Measurements from ENCODE around the gene TNFRSF25. TPM values are rescaled to one million over a fixed set of nuclear protein-coding genes. Genes with fewer than 3 reads are reported as not detected.

Gene TNFRSF25
- total RNA-seq, 1 donor from 2014 or later = 29.4 TPM

DNA sequence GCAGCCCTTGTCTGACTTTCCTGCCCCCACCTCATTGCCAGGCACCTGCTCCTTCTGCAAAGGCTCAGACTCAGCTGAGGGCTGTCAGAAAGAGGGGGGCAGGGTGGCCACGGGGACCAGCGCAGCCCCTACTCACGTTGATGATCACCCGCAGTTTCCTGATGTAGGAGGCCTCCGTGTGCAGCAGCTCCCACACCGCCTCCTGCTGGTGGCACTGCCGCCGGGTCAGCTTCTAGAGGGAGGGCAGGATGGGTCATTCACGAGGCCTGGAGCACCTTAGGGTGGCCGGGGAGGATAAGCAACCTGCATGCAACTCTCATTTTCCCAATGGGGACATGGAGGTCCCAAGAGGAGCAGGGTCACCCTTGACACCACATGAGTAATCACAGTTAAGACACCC lies 6.4 kb upstream of the TNFRSF25 start:
- peak; percentile 43 for TF ChIP-seq CTCF (conservative IDR thresholded peaks at IDR 0.05)
- no peaks in the 10 kb centered on the region for H3K27me3 Mint-ChIP-seq
- peaks cover 3% of the 10 kb centered on the region for H3K36me3 Mint-ChIP-seq
- H3K27ac Mint-ChIP-seq = peak overlapping the region; percentile 99
- peak overlapping the region; percentile 83 for H3K4me3 Mint-ChIP-seq
- peaks cover 11% of the 10 kb centered on the region for H3K4me1 Mint-ChIP-seq (ENCODE audit: unreplicated experiment)
- no peak for DNase-seq (ENCODE audit: extremely low spot score, unreplicated experiment)
- H3K9me3 Mint-ChIP-seq = no peaks in the 10 kb centered on the region

DNA sequence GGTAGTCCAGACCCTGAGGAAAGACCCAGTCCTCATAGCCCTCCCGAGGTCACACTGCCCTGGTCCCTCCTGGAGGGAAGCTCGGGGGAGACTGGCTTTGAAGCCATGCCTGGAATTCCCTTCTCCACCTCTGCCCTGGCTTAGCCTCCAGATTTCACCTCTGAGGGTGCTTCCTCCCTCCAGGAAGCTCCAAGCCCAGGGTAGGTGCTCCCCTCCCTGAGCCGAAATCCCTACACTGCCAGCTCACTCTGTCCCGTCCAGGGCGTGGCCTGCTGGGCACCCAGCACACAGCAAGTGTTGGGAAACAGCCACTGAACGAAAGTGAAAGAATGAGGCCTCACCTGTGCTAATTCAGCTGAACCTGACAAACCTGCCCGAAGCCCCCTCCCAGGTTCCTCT lies 6.0 kb upstream of the TNFRSF25 start:
- DNase-seq (ENCODE audit: extremely low spot score, unreplicated experiment) = no peak
- Mint-ChIP-seq H3K27me3 (no peaks in the 10 kb centered on the region), H3K27ac (peak overlapping the region; percentile 99), H3K36me3 (peaks cover 3% of the 10 kb centered on the region), H3K4me1 (ENCODE audit: unreplicated experiment) (peaks cover 7% of the 10 kb centered on the region), H3K4me3 (peak overlapping the region; percentile 83), H3K9me3 (no peaks in the 10 kb centered on the region)
- TF ChIP-seq CTCF (conservative IDR thresholded peaks at IDR 0.05) = no peak

DNA sequence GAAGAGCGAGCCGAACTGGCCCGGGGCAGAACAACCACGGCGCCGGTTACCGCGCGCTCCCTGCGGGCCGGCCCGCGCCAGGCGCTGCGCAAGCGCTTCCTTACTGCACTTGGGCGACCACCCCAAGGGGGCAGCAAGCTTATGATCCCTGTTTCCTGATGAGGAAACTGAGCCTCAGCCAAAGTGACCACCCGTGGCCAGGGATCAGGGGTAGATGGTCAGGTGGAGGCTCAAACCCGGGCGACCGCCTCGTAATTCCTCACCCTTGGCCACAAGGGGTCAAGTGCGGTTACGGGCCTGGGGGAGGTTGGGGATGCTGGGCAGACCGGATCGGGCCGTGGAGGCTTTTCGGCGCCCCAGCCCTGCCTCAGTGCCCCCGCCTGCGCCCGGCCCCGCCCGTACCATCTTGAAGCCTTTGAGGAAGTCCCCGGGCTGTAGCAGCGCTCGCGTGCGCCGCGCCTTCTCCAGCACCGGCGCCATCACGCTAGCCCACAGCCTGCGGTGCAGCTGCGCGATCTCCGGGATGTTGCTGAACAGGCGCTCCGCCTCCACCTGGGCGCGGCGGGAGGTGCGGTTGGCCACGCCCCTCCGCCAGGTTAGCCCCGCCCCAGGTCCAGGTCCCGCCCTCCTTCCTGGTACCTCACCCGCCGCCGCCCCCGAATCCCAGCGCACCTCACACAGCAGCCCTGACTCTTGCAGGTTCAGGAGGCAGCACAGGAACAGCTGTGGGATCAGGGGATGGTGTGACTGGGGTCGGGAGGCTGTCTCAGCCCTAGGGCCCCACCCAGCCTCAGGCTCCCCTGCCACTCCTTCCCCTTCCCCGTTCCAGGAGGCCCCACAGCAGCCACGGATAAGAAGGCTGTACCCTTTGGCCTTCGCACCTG lies 5.4 kb upstream of the TNFRSF25 start:
- TF ChIP-seq CTCF (conservative IDR thresholded peaks at IDR 0.05) = no peak
- DNase-seq (ENCODE audit: extremely low spot score, unreplicated experiment) = no peak
- Mint-ChIP-seq H3K9me3 (no peaks in the 10 kb centered on the region), H3K4me3 (peak overlapping the region; percentile 83), H3K27ac (peak overlapping the region; percentile 99), H3K27me3 (no peaks in the 10 kb centered on the region), H3K36me3 (peaks cover 3% of the 10 kb centered on the region), H3K4me1 (ENCODE audit: unreplicated experiment) (peaks cover under 1% of the 10 kb centered on the region)

DNA sequence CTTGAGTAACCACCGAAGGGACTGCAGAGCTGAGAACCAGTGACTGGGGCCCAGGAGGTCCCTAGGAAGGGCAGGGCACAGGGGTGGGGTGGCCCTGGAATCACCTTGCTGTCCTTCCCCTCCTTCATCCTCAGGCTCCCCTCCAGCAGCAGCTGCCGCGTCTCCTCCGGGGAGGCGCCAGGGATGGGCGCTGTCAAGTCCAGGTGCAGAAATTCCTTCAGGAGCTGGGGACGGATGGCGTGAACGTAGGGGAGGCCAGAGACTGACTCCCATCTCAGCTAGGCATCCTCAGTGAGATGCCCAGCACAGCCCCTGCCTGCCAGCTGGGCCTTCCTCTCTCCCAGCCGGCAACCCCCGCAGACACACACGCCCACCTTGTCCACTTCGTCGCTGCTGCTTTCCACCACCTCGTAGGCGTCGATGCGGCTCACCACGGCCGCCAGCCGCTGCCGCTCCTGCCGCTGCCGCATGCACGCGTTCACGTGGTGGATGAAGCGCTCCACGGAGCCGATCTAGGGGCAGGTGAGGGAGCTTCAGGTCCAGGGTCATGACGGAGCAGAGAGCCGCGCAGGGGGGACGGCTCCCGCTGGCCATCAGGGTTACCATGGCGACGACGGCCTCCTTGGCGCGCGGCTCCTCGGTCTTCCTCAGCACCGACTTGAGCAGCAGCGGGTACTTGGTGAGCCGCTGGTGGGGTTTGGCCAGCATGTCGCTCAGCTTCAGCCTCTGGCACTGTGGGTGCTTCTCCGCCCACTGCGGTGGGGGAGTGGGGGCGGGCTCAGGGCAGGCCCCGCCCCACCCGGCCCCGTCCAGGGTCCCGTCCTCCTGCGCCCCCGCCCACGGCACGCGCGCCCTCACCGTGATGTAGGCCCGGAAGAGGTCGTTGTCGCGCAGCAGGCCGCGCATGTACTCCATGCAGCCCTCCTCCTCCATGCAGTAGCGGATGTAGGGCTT lies 4.4 kb upstream of the TNFRSF25 start:
- Mint-ChIP-seq H3K4me1 (ENCODE audit: unreplicated experiment) (no peaks in the 10 kb centered on the region), H3K27ac (peak overlapping the region; percentile 36), H3K4me3 (no peak overlapping the region), H3K36me3 (peaks cover 3% of the 10 kb centered on the region), H3K27me3 (no peaks in the 10 kb centered on the region), H3K9me3 (no peaks in the 10 kb centered on the region)
- no peak for TF ChIP-seq CTCF (conservative IDR thresholded peaks at IDR 0.05)
- no peak for DNase-seq (ENCODE audit: extremely low spot score, unreplicated experiment)

- H3K27ac Mint-ChIP-seq = no peak overlapping the region
- TF ChIP-seq CTCF (conservative IDR thresholded peaks at IDR 0.05) = no peak
- H3K36me3 Mint-ChIP-seq = peaks cover 3% of the 10 kb centered on the region
- H3K27me3 Mint-ChIP-seq = peaks cover 3% of the 10 kb centered on the region
- DNase-seq (ENCODE audit: extremely low spot score, unreplicated experiment) = no peak
- no peak overlapping the region for H3K4me3 Mint-ChIP-seq
- no peaks in the 10 kb centered on the region for H3K9me3 Mint-ChIP-seq
- H3K4me1 Mint-ChIP-seq (ENCODE audit: unreplicated experiment) = no peaks in the 10 kb centered on the region
These were observed 2.9 kb upstream of the TNFRSF25 start for GRCh38 chr1:6468729-6469461.
